Measurements from ENCODE around the gene CFAP99.

GRCh38 chr4:2416564-2417225, 2.1 kb upstream of the CFAP99 start:
- TF ChIP-seq REST (IDR thresholded peaks at IDR 0.05; ENCODE audit: low read depth) = no peak
- TF ChIP-seq TCF12 (IDR thresholded peaks at IDR 0.05; ENCODE audit: low read depth) = no peak
- no peak for TF ChIP-seq CREB1 (IDR thresholded peaks at IDR 0.05; ENCODE audit: low read depth)
- no peak for TF ChIP-seq YY1 (IDR thresholded peaks at IDR 0.05; ENCODE audit: low read depth)
- no peak for TF ChIP-seq MAX (IDR thresholded peaks at IDR 0.05)
